Activated CD8-positive, alpha-beta memory T cell treated with anti-CD3 and anti-CD28 coated beads, Interleukin-2, amount 50 U/mL, for 24 hours (primary cell): ENCODE data around the gene MINK1.

Experiments
- DNase-seq: peaks from one replicate; pipeline ENCODE4 v3.0.0-alpha.2; 2020; ENCODE audit errors: extremely low read depth

The MINK1 gene

DNA sequence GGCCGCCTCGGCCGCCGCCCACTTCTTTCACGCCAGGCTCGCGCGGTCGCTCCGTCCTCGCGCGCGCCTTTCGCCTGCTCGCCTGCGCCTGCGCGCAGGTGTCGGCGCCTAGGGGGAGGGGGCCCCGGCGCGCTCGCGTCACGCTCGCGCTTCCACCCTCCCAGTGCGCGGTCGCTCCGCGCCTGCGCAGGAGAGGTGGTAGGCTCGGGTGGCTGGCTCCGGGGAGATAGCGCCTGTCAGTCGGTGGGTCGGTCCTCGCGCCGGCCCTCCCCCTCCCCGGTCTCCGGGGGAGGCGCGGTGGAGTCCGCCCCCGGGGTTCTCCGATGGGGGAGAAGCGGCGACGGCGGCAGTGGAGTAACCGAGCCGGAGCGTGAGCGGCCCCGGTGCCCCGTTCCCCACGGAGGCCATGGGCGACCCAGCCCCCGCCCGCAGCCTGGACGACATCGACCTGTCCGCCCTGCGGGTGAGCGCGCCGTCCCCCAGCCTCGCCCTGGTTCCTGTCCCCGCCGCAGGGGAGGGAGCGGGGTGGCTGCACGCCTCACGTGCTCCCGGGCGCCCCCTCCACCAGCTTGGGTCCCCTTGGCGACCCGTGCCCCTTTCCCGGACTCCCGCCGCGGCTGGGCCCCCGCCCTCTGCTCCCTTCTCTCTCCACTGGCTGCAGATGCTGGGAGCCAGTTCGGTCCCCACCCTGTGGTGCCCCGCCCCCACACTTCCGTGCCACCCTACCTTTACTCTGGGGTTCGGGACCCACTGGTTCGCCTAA is at the start of gene MINK1:
MINK1 (plus strand) TSS at position 163 of the 763 bp plus-strand sequence; CDS start at position 407, 244 bp downstream.
- DNase-seq = peak; percentile 41

DNA sequence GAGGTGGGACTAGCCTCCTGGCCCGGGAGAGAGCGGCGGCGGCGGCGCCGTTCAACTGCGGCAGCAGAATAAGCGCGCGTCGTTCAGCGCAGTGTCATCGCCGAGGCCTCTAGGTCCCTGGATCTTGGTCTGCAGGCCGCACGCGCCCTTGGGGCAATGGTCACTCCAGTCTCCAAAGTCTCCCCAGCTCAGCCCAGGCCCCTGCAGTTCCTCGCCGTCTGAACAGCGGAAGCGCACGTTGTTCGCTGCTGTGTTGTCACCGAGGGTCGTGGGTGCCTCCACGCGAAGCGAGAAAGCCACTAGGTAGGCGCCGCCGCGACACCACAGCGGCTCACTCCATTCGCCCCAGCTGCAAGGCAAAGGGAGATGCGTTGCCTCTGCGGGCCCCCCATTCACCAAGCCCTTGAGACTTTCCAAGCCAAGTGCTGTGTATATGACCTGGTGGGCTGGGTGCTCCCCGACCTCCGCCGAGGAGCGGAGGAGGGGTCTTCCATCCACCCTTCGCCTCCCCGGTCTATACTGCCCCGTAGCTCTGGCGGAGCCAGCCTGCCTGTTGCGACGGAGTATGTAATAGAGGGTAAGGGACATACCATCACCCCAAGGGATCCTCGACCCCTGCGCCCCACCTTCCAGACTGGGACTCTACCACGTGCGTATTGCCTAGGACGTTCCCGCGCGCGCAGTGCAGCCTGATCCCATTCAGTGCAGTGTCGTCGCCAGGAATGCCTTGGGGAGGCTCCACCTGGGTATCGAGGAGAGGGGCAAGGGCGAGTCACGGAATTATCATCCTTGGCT is 47.6 kb upstream of the MINK1 start:
- no peak for DNase-seq

DNA sequence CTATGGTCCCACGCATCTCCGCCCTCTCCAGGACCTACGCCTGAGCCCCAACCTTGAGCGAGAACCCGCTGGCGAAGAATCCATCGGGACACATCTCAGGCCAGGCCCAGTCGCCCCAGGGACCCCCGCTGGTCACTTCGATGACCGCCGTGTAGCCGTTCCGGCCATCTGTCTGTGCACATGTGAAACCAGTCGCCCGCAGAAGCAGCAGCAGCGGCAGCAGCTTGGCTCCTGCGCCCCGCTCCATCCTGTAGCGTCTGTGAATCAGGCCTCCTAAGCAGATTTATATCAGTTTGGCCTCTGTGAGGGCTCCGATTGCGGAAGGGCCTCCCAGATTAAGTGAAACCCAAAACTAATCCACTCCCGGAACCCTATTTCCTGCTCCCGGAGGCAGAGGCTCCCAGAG is 47.0 kb upstream of the MINK1 start, which contains the start of gene VMO1:
VMO1 (minus strand) TSS at position 259 of the 406 bp plus-strand sequence; CDS start at position 247, 12 bp downstream.
- DNase-seq = no peak

DNA sequence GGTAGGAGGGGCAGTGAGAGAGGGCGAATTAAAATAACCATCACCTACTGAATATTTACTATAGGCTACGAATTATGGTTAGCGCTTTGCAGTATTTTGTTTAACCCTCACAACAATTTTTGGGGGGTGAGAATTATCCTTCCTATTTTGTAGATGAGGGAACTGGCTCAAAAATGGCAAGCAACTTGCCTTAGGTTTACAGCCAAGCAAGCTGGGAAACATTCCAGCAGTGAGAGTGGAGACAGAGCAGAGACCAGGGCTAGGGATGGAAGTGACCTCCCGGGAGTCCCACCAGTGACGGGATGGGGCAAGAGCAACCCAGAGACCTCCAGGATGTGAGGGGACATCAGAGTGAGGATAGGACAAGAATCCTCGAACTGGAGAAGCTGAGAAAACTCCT is 46.6 kb upstream of the MINK1 start:
- DNase-seq = no peak

DNA sequence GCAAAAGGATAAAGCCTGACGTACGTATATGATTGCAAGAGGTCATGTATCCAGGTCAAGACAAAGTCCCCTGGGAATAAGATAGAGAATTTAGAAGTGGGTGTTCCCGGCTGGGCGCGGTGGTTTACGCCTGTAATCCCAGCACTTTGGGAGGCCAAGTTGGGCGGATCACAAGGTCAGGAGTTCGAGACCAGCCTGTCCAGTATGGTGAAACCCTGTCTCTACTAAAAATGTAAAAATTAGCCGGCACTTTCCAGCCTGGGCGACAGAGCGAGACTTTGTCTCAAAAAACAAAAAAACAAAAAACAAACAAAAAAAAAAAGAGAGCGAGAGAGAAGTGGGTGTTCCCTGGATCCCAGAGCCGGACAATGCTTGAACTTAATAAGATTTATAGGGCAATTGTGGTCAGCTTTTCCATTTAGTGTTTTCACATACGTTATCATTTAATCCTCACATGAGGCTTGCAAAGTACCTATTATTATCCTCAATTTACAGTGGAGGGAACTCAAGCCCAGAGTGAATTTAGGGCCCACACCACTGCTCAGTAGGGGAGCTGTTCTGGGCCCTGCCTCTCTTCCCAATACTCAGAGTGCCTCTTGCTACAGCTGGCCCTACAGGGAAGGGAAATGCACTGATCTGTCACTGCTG is 44.9 kb upstream of the MINK1 start:
- no peak for DNase-seq

DNA sequence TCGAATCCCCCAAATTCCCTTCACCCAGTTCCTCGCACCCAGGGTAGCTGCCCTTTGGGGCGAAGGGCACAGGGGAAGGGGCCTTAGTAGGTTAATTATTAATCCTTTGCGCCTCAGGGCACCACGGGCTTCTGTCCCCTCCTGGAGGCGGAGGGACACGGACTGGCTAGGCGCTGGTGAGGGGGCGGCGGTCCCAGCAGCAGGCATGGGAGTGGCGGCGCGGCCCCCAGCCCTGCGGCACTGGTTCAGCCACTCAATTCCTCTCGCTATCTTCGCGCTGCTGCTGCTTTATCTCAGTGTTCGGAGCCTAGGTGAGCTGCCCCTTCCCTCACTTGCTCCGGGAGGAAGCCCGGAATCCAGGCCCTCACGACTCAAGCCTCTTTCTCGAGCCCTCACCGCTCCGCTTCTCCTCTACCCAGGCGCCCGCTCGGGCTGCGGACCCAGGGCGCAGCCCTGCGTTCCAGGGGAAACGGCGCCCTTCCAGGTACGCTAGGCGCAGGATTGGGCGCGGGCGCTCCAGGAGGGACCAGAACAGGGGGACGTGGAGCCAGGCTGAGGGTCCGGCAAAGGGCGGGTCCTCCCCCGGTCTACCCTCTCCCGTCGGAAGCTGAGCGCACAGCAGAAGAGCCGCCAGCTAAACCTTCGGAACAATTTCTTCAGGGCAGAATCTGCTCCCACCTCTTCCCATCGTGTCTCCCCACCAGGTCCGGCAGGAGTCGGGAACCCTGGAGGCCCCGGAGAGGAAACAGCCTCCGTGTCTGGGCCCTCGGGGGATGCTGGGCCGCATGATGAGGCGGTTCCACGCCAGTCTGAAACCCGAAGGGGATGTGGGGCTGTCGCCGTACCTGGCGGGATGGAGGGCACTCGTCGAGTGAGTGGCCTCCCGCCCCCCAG is 44.1 kb upstream of the MINK1 start, which contains the start of gene GLTPD2:
GLTPD2 (plus strand) TSS at position 158 of the 894 bp plus-strand sequence; CDS start at position 206, 48 bp downstream.
- DNase-seq = no peak

DNA sequence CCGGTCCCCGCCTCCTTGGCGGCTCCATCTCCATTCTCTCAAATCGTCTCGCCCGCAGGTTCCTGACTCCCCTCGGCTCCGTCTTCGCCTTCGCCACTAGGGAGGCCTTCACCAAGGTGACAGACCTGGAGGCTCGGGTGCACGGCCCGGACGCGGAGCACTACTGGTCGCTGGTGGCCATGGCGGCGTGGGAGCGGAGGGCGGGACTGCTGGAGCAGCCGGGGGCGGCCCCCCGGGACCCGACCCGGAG is 43.5 kb upstream of the MINK1 start:
- no peak for DNase-seq

DNA sequence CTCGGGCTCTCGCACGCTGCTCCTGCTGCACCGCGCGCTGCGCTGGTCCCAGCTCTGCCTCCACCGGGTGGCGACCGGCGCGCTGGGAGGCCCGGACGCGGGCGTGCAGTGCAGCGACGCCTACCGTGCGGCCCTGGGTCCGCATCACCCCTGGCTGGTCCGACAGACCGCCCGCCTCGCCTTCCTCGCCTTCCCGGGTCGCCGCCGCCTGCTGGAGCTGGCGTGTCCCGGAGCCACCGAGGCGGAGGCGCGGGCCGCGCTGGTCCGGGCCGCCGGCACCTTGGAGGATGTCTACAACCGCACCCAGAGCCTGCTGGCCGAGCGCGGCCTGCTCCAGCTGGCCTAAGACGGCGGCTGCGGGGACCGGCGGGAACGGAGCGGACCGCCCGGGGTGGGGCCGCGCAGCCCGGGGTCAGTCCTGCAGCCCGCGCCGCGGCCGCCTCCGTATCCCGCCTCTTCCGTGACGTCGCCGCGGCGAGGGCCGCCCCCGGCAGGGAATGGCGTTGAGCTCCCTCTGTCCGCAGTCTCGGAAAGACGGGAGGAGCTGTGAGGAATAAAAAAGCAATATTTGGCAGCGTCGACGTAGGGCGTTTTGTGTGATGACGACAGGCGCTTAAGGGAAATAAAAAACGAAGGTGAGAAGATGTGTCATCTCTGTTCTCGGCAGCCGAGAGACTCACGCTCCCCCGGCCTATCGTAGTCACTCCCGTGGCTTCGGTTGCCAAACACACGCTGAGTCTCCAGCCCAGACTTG is 43.0 kb upstream of the MINK1 start:
- DNase-seq = peak; percentile 47

DNA sequence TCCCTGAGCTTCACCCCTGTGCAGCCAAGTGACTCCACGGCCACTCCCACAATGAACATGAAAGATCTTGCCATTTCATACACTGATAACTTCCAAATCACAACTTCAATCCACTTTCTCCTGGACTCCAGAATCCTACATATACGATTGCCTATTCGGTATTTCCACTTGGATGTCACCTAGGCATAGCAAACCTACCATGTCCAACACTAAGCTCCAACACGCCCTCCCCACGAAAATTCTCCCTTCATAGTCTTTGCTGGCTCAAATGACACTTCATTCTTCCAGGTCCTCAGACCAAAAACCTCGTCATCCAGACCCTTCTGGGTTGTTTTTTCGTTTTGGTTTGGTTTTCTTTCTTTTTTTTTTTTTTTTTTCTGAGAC is 42.4 kb upstream of the MINK1 start:
- no peak for DNase-seq

DNA sequence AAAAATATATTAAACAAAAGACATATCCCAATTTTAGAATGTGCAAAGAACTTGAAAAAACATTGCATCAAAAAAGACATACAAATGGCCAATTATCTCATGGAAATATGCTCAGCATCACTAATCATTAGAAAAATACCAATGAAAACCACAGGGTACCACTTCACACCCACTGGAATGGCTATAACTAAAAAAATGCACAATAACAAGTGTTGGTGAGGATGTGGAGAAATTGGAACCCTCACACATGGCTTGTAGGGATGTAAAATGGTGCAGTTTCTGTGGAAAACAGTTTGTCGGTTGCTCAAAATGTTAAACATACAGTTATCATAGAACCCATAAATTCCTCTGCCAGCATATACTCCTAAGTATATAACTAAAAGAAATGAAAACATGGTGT is 38.0 kb upstream of the MINK1 start:
- DNase-seq = no peak

DNA sequence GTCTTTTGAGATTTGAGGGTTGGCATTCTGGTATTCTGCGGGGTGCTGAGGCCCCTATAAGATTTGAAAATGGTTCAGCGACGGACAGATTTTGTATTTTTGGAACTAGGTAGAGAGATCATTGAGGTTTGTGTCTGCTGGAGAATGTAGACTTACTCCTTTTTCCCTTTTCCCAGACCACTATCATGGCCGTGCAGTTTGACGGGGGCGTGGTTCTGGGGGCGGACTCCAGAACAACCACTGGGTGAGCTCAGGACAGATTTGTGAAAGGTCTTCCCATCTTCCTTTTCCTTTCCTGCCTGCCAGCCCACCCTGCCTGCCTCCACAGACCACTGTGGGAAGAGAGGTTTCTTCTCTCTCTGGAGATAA is 36.6 kb upstream of the MINK1 start:
- DNase-seq = no peak

DNA sequence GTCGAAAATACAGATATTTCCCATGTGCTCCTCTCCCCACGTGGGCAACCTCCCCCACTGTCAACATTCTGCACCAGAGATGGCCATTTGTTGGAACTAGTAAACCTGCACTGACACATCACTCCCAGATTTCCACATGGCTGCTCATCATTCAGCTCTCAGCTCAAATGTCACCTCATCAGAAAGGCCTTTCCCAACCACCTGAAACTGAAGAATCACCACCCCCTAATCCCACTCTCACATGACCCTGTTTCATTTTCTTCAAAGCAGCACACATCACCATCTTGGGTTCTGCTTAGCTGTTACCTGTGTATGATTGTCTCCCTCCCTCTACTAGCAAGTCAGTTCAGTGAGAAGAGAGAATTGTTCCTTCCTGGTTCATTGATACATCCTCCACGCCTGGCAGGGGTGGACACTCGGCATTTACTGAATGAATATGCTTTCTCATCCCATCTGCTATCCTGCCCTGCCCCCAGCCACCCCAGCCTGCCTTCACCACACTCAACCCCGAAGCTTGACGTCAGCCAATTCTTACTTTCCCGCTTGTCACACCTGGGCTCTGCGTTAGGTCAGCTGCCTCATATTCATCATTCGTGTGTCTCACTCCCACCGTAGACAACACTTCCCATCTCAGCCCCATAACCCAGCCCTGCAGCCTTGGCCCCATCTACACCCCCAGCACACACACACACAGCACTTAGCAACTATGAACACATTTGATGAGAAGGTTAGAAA is 32.5 kb upstream of the MINK1 start:
- no peak for DNase-seq

DNA sequence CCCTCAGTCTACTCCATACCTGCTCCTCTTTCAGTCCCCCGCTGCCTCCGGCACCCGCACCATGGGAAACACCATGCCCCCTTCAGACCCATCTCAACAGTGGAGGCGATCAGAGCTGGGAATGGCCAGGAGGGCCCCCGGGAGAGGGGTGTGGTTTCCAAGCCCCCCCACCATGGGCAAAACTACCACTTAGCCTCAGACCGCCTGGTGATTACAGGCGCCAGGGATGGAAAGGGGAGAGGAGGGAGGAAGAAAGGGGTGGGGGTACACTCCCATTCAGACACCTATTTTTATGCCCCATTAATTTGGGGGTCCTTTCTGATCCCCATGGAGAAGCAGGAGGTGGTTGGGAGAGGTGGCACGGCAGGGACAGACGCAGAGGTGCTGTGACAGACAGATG is 30.9 kb upstream of the MINK1 start, which contains the start of gene C17orf114:
C17orf114 (minus strand) TSS at position 101 of the 400 bp plus-strand sequence.
- DNase-seq = no peak

DNA sequence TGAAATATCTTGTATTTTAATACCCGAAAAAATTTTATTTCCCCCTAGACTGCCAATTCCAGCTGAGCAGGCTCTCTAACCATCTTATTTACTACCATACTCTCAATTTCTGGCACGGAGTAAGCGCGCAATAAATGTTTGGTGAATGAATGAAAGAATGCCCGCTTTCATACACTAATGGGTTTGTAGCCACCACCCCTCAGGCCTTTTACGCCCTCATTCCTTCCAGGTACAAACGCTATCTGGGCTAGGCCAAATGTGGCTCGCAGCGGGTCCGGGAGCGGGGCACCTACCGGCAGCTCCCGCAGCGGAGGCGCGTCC is 26.7 kb upstream of the MINK1 start:
- no peak for DNase-seq

DNA sequence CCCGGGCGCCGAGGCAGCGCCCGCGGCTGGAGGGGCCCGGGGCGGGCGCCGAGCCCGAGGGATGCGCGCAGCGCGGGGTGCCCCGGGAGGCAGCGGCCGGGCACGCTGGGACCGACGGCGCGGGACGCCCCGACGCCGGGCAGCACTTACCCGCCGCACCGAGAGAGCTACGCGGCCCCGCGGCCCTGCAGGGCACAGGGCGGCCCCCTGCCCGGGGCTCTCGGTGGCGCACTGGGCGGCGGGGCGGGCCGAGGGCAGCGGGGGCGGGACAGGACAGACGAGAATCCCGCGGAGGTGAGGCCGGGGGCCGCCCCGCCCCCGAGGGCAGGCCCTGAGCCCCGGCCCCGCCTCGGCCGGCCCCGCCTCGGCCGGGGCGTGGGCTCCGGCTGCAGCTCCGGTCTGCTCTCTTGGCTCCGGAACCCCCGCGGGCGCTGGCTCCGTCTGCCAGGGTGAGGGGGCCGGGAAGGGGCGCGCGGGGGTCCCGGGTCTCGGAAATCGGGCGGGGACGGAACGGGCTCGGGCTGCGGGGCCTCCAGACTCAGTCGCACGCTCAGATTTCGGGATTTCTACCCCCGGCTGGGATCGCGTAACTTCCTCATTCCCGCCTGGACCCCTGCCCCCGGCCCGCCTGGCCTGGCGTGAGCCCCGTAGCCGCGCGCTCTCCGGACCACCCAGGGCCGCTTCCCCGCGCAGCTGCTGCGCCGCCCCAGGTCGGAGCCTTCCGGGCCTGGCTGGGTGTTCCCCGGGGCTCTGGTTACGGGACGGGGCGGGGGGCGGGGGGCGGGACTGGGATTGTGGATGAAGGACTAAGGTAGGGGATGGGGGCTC is 26.1 kb upstream of the MINK1 start, which contains the start of gene PLD2:
PLD2 (plus strand) TSS at position 376 of the 828 bp plus-strand sequence. CDS start 621 bp downstream, outside the sequence.
- peak; percentile 38 for DNase-seq

DNA sequence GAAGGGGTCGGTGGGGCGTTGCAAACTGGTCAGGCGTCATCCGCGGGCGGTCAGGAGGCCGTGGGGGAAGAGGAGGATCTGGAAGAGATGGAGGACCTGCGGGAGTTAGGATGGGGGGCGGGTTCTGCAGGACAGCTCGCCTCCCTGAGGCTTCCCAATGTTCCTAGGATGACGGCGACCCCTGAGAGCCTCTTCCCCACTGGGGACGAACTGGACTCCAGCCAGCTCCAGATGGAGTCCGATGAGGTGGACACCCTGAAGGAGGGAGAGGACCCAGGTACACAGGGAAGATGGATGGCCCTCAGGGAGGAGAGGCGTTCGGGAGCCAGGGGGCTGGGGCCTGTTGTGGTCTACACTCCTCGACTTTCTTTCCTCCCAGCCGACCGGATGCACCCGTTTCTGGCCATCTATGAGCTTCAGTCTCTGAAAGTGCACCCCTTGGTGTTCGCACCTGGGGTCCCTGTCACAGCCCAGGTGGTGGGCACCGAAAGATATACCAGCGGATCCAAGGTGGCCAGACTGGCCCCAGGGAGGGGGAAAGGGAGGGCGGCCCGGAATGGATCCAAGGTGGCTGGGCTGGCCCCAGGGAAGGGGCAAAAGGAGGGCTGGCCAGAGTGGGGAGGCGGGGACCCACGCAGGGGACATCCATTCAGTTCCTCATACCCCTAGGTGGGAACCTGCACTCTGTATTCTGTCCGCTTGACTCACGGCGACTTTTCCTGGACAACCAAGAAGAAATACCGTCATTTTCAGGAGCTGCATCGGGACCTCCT is 25.3 kb upstream of the MINK1 start:
- no peak for DNase-seq

DNA sequence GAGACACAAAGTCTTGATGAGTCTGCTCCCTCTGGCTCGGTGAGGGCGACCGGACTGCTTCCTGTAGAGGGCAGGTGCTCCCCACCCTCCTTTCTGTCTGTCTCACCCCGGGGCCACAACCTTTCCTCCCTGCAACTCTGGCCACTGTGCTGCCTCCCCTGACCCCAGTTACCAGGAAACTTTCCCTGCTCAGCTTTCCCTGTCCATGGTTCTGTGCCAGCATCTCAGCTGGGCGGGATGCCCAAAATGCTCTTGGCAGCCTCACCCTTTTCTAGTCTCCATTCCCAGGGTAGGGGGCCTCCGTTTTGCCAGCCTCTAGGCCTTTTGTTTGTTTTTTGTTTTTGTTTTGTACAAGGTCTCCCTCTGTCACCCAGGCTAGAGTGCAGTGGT is 24.8 kb upstream of the MINK1 start:
- no peak for DNase-seq

DNA sequence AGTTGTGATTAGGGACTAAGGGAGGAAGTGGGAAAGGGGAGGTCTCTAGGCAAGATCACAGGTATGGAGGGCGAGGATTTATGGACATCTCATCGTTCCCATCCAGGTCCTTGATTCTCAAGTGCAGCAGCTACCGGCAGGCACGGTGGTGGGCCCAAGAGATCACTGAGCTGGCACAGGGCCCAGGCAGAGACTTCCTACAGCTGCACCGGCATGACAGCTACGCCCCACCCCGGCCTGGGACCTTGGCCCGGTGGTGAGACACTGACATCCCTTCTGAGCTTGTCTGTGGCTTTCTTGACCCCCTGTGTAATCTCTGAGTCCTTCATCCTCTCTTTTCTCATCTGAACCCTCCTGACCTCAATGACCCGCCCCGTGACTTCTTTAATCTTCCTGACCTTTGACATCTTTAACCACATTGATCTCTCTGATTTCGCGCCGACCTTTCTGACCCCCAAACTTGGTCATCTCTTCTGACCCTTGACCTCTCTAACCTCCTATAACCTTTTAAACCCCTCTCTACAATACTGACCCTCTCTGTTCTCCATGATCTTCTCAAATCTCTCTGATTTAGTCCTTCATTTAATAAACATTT is 22.3 kb upstream of the MINK1 start:
- DNase-seq = no peak
